Umbilical cord (tissue), 2 donors: Measurements from ENCODE around the gene TAF1A. TPM values are rescaled to one million over a fixed set of nuclear protein-coding genes. Genes with fewer than 3 reads are reported as not detected.
A peak's percentile ranks its signal among the peaks of the same experiment; 100 is the strongest.
"Not testable (repeated sequence)": the region's sequence is repeated elsewhere in the genome, so short reads cannot be mapped to it uniquely, and the experiment has no call there.

ENCODE experiments used
- DNase-seq: peaks from one replicate; pipeline ENCODE4 v3.0.0-alpha.2; 2015; ENCODE audit warnings: low spot score
- total RNA-seq: library from RNA; depleted of rRNA; stranded (reverse); fragments of >200 nt; gene quantifications from one replicate; pipeline ENCODE4 v1.2.3, GENCODE V29; 2014; ENCODE audit warnings: low replicate concordance; ENCODE audit not compliant: insufficient read depth

TAF1A gene
- 9.1 TPM for total RNA-seq

GRCh38 chr1:222589462-222590302, at the start of gene TAF1A:
Gene TAF1A (minus strand): TSS chr1:222589933.
- peak; percentile 95 for DNase-seq

- peak; percentile 92 for DNase-seq
Measured at GRCh38 chr1:222634180-222635013, 44.7 kb upstream of the TAF1A start.

- DNase-seq = no peak
Measured at GRCh38 chr1:222632749-222633148, 43.0 kb upstream of the TAF1A start.

GRCh38 chr1:222631611-222632208, 42.0 kb upstream of the TAF1A start:
- peak; percentile 21 for DNase-seq

GRCh38 chr1:222629921-222630535, 40.3 kb upstream of the TAF1A start:
- peak; percentile 22 for DNase-seq

GRCh38 chr1:222627232-222627631, 37.5 kb upstream of the TAF1A start:
- DNase-seq = no peak

- no peak for DNase-seq
Measured at GRCh38 chr1:222624214-222624613, 34.5 kb upstream of the TAF1A start.

- no peak for DNase-seq
Measured at GRCh38 chr1:222623458-222623857, 33.7 kb upstream of the TAF1A start.

GRCh38 chr1:222622765-222623164, 33.0 kb upstream of the TAF1A start:
- no peak for DNase-seq

GRCh38 chr1:222620566-222620965, 30.8 kb upstream of the TAF1A start:
- no peak for DNase-seq

GRCh38 chr1:222618880-222619596, 29.3 kb upstream of the TAF1A start:
- DNase-seq = peak; percentile 35

- DNase-seq = peak; percentile 11
Measured at GRCh38 chr1:222618001-222618879, 28.5 kb upstream of the TAF1A start, which contains the start of gene MIA3. Gene MIA3 (plus strand): TSS chr1:222618097. CDS start chr1:222618111, 14 bp downstream.

GRCh38 chr1:222617367-222617951, 27.7 kb upstream of the TAF1A start:
- peak; percentile 99 for DNase-seq

- DNase-seq = peak; percentile 26
Measured at GRCh38 chr1:222616525-222616924, 26.8 kb upstream of the TAF1A start.

GRCh38 chr1:222613627-222614026, 23.9 kb upstream of the TAF1A start:
- DNase-seq = no peak

GRCh38 chr1:222610728-222611127, 21.0 kb upstream of the TAF1A start:
- DNase-seq = no peak

- not testable (repeated sequence) for DNase-seq
Measured at GRCh38 chr1:222609111-222609510, 19.4 kb upstream of the TAF1A start.

GRCh38 chr1:222606757-222607156, 17.0 kb upstream of the TAF1A start:
- DNase-seq = no peak

- no peak for DNase-seq
Measured at GRCh38 chr1:222601257-222601656, 11.5 kb upstream of the TAF1A start.
